ENCODE results near the gene MEG3.

Gene MEG3

GRCh38 chr14:100836941-100837804 lies 11.3 kb downstream of the MEG3 start:
- no peak for DNase-seq
- TF ChIP-seq POLR2A (IDR thresholded peaks at IDR 0.05; ENCODE audit: low read length) (no peak), GATA1 (IDR thresholded peaks at IDR 0.05; ENCODE audit: low read depth, low read length) (no peak)

DNA sequence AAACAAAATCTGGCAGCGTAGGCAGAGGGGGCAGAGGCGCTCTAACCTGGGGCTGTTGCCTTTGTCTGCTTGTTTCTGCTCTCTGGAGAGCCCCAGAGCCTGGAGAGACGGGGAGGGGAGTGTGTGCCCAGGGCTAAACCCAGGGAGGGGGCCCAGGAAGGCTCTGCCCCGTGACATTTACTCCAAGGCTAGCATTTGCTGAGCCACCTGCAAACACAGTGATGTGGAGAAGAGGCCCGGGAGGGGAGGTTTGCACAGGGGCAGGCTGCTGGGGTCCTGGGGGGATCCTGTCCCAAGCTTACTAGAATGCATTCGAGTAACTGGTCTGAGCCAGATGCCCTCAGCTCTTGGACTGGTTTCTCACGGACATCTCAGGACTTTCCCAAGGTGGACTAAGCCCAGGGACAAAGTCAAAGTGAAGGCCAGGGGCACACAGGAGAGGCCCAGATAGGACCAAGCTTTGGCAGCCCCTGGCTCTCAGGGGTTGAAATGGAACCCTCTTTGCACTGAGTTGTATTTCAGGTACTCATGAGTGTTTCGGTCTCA lies 12.0 kb downstream of the MEG3 start:
- DNase-seq: no peak

GRCh38 chr14:100838493-100839314 lies 12.8 kb downstream of the MEG3 start:
- DNase-seq: no peak
- TF ChIP-seq POLR2A (IDR thresholded peaks at IDR 0.05; ENCODE audit: low read length) (no peak), GATA1 (IDR thresholded peaks at IDR 0.05; ENCODE audit: low read depth, low read length) (no peak)

More for the DNA sequence above, 12.0 kb downstream of the MEG3 start:
- no peak for TF ChIP-seq GATA1 (IDR thresholded peaks at IDR 0.05; ENCODE audit: low read depth, low read length)
- no peak for TF ChIP-seq POLR2A (IDR thresholded peaks at IDR 0.05; ENCODE audit: low read length)

GRCh38 chr14:100839315-100839585 lies 13.3 kb downstream of the MEG3 start:
- DNase-seq: no peak
- TF ChIP-seq GATA1 (IDR thresholded peaks at IDR 0.05; ENCODE audit: low read depth, low read length) (no peak), POLR2A (IDR thresholded peaks at IDR 0.05; ENCODE audit: low read length) (no peak)

GRCh38 chr14:100839681-100840111 lies 13.8 kb downstream of the MEG3 start:
- TF ChIP-seq POLR2A (IDR thresholded peaks at IDR 0.05; ENCODE audit: low read length) (no peak), GATA1 (IDR thresholded peaks at IDR 0.05; ENCODE audit: low read depth, low read length) (no peak)
- DNase-seq: no peak

- DNase-seq: no peak
- TF ChIP-seq GATA1 (IDR thresholded peaks at IDR 0.05; ENCODE audit: low read depth, low read length) (no peak), POLR2A (IDR thresholded peaks at IDR 0.05; ENCODE audit: low read length) (no peak)
Measured at GRCh38 chr14:100840286-100841065, 14.6 kb downstream of the MEG3 start.

DNA sequence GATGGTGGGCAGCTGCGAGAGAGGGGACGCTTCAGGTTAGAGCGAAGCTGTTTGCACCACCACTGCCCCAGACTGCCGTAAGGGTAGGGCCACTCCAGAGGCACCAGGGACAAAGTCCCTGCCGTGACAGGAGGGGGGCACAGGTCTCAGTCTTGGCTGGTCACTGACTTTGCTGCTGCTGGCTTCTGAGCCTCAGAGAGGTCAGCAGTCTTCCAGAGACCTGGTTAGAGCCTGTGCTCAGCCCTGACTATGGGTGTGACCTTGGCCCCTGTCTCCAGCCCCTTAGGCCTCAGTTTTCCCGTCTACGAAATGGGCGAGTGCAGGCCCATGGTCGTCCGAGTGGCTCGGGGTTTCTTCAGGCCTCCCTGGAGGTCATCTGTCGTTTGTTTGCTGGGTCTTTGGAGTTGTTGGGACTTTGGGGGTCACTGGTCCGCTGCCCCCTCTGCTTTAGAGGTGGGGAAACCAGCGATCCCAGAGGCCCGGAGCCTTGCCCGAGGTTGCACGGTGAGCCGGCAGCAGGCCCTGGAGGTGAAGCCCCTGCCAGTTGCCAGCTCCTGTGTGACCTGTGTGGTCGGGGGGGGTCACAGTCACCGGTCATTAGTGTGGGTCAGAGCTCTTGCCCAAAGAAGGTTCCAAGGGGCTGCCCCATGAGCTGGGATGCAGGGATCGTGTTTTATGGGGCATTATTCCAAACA lies 15.3 kb downstream of the MEG3 start:
- no peak for TF ChIP-seq GATA1 (IDR thresholded peaks at IDR 0.05; ENCODE audit: low read depth, low read length)
- TF ChIP-seq POLR2A (IDR thresholded peaks at IDR 0.05; ENCODE audit: low read length): no peak
- DNase-seq: no peak

- DNase-seq: no peak
- TF ChIP-seq GATA1 (IDR thresholded peaks at IDR 0.05; ENCODE audit: low read depth, low read length) (no peak), POLR2A (IDR thresholded peaks at IDR 0.05; ENCODE audit: low read length) (no peak)
Measured at GRCh38 chr14:100841761-100842403, 16.0 kb downstream of the MEG3 start.

DNA sequence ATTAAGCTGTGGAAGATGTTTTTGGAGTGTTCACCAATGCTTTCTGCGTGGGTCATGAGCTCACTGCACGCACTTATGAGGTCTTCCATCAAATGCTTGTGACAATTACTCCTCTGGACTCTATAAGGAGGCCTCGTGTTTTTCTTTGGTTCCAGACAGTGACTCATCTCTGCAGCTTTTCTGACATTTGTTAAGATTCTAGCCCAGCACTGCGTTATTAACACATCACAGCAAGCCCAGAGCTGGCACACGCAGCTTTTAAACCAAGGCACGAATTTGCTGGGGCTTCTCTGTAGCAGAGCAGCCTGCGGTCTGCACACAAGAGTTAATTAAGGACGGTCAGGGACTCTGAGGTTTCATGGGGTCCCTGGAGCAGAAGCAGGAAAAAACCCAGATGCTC lies 16.9 kb downstream of the MEG3 start:
- TF ChIP-seq POLR2A (IDR thresholded peaks at IDR 0.05; ENCODE audit: low read length) (no peak), GATA1 (IDR thresholded peaks at IDR 0.05; ENCODE audit: low read depth, low read length) (no peak)
- no peak for DNase-seq

DNA sequence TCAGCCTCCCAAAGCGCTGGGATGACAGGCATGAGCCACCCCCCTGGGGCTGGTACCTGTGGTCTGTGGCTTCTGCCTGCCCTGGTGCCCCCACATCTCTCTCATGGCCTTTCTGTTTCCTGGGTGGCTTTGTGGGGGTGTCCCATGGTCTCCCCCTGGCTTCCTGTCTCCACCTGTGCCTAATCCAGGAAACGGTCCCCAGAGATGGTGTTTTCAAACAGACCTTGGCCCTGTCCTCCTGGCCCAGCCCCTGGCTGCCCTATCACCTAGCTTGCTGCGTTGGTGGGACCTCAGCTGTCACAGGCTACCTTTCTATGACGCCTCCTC lies 18.1 kb downstream of the MEG3 start:
- TF ChIP-seq POLR2A (IDR thresholded peaks at IDR 0.05; ENCODE audit: low read length): no peak
- TF ChIP-seq GATA1 (IDR thresholded peaks at IDR 0.05; ENCODE audit: low read depth, low read length): no peak
- DNase-seq: no peak

- no peak for DNase-seq
- no peak for TF ChIP-seq POLR2A (IDR thresholded peaks at IDR 0.05; ENCODE audit: low read length)
- TF ChIP-seq GATA1 (IDR thresholded peaks at IDR 0.05; ENCODE audit: low read depth, low read length): no peak
Measured at GRCh38 chr14:100844421-100844820, 18.5 kb downstream of the MEG3 start.

DNA sequence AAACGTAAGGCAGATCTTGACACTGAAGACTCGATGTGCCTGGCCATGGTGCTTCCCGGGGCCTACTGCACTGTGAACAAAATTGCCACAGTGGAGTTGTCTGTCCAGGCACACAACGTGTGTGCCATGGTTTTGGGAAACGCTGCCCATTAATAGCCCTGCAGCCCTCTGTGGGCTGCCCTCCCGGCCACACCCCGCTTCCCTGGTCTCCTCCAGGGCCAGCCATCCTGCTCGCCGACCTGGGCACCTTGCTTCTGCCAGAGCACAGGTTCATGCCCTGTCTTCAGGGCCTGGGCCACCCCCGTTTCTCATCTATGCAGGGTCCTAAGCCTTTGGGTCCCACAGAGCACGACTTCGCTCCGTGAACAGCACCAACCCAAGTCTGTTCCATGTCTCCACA lies 18.9 kb downstream of the MEG3 start:
- DNase-seq: no peak
- TF ChIP-seq POLR2A (IDR thresholded peaks at IDR 0.05; ENCODE audit: low read length) (no peak), GATA1 (IDR thresholded peaks at IDR 0.05; ENCODE audit: low read depth, low read length) (no peak)

DNA sequence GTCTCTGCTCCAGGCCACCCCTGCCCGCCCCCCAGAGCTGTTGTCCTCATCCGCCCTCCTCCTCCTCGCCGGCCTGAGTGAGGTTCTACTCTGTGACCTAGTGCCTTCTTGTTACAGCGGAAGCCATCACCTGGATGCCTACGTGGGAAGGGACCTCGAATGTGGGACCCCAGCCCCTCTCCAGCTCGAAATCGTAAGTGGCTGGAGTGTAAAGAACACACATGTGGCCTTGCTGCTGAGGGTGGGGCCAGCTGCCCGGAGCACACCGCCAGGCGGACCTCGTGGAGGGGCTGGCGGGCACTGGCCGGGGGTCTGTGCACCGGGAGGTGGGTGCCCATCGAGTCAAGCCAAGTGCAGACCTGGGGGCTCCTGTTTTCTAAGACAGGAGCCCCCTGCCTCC lies 19.4 kb downstream of the MEG3 start:
- no peak for TF ChIP-seq POLR2A (IDR thresholded peaks at IDR 0.05; ENCODE audit: low read length)
- TF ChIP-seq GATA1 (IDR thresholded peaks at IDR 0.05; ENCODE audit: low read depth, low read length): no peak
- DNase-seq: no peak
